Upper lobe of left lung (tissue), 6 donors: ENCODE data around the gene ARMC7. TPM values are rescaled to one million over a fixed set of nuclear protein-coding genes. Genes with fewer than 3 reads are reported as not detected.

Source experiments
- ATAC-seq, 2 donors: fragments of 200-7000 bp; cut with Tn5 transposase; one replicate each; pipeline ENCODE4 v1.9.1; 2022; ENCODE audit warnings: mild to moderate bottlenecking in 2 of 2, moderate library complexity in 2 of 2; ENCODE audit not compliant: low FRiP score in 2 of 2
- DNase-seq, 2 donors: peaks; one replicate each; pipeline ENCODE4 v3.0.0-alpha.2; 2019 to 2020
- H3K27ac ChIP-seq, 4 donors: fragments of 200-600 bp; sonication (generic); one replicate each; pipeline ENCODE4 v1.5.1; 2016 to 2019
- H3K27me3 ChIP-seq, 4 donors: fragments of 200-600 bp; sonication (generic); one replicate each; pipeline ENCODE4 v1.5.1; 2017 to 2019
- H3K36me3 ChIP-seq, 4 donors: fragments of 200-600 bp; sonication (generic); one replicate each; pipeline ENCODE4 v1.5.1; 2016 to 2019
- H3K4me1 ChIP-seq, 4 donors: fragments of 200-600 bp; sonication (generic); one replicate each; pipeline ENCODE4 v1.5.1; 2018 to 2019
- H3K4me3 ChIP-seq, 4 donors: fragments of 200-600 bp; sonication (generic); one replicate each; pipeline ENCODE4 v1.5.1; 2017 to 2019; ENCODE audit warnings: mild to moderate bottlenecking in 2 of 4, moderate library complexity in 1 of 4
- H3K9me3 ChIP-seq, 4 donors: fragments of 200-600 bp; sonication (generic); one replicate each; pipeline ENCODE4 v1.5.1; 2018 to 2019
- EP300 ChIP-seq, 4 donors: sonication (generic); formaldehyde crosslinking; IDR thresholded peaks; one replicate each; pipeline ENCODE4 v1.5.1; 2017; ENCODE audit warnings: antibody characterized with exemption in 4 of 4, control low read depth in 2 of 4
- POLR2A ChIP-seq, 4 donors: fragments of 450-650 bp; IDR thresholded peaks; one replicate each; pipeline ENCODE4 v1.5.1; 2016 to 2017; ENCODE audit warnings: antibody characterized with exemption in 4 of 4, mild to moderate bottlenecking in 2 of 4
- POLR2AphosphoS5 ChIP-seq, 2 donors: sonication (generic); formaldehyde crosslinking; IDR thresholded peaks; one replicate each; pipeline ENCODE4 v1.5.1; 2017; ENCODE audit warnings: antibody characterized with exemption in 2 of 2
- WGBS, 2 donors: methylation state at CpG; one replicate each; pipeline ENCODE4 v1.1.5; 2017 to 2018; 5-methylcytosine and 5-hydroxymethylcytosine counted together
- total RNA-seq, 6 donors: library from RNA; depleted of rRNA in 4 of 6; stranded (reverse); fragments of >200 nt in 4 of 6; gene quantifications; one replicate each; pipeline versions ENCODE4 v1.1.0 to v1.2.1, GENCODE V29; 2016 to 2021
- TF ChIP-seq, protein P1 (sequence below), 6 experiments: fragments of 450-650 bp in 4 of 6; fragments of 200-600 bp in 2 of 6; sonication (generic) in 2 of 6; IDR thresholded peaks; one replicate each; pipeline ENCODE4 v1.5.1; 2016 to 2019; ENCODE audit warnings: antibody characterized with exemption in 6 of 6
- donor health status: DM: no; HTN: no; CAD: no; lungs with moderate emphysema.
- donor health status: DM: no; HTN: yes; CAD: no; lungs with severe emphysema.

ARMC7 gene
- total RNA-seq, 6 donors from 2014 or later: 7.3 to 29.5 (median 16.6) TPM

DNA sequence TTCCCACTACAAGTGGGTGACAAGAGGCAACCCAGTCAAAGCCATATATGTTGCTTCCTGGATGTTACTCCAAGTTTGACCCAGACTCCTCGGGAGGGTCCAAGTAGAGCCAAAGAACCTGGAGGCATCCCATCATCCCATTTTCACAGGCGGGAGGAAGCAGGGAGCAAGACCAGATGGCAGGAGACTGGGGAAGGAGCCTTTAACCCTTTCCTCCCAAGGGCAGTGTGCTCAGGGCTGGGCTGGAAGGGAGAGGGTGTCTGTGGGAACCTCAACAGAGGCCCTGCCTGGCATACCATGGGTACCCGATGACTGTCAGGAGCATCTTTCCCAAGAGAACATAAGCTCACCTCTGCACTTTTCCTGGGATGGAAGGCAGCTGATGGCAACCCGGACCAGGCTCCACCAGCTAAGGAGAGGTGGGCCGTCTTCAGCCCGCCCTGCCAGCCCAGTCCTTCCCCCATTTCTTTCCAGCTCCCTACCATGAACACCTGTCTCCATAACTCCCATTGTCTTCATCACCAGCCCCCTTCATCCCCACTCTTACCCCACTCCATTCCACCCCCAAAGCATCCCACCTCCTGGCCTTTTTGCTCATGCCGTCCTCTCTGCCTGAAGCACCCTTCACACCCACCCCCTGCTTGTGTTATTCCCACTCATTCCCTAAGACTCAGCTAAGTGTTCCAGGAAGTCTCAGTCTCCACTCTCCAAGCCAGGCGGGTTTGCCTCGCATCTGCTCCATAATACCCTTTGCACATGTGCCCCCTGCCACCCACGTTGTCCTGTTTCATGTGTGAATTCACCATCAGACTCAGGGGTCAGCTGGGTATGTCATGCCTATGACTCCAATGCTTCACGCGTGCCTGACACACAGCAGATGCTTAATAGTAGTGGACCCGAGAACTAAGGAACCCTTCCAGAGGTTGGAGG is 27.9 kb upstream of the ARMC7 start:
- no peaks in the 10 kb centered on the region for H3K27me3 ChIP-seq
- DNase-seq (no peak), ATAC-seq (no peak)
- H3K9me3 ChIP-seq: no peaks in the 10 kb centered on the region
- 83 to 86% methylated on average over 13 of the region's 13 CpGs for WGBS, 2 donors
- peaks cover 38 to 57% (median 47%) of the 10 kb centered on the region in 4 donors for H3K4me1 ChIP-seq
- H3K4me3 ChIP-seq: no peak overlapping the region
- no peaks in the 10 kb centered on the region for H3K36me3 ChIP-seq
- H3K27ac ChIP-seq: no peak overlapping the region
- TF ChIP-seq POLR2A (IDR thresholded peaks at IDR 0.05) (no peak), EP300 (IDR thresholded peaks at IDR 0.05) (no peak), POLR2AphosphoS5 (IDR thresholded peaks at IDR 0.05) (no peak)
- TF ChIP-seq, protein P1, sequence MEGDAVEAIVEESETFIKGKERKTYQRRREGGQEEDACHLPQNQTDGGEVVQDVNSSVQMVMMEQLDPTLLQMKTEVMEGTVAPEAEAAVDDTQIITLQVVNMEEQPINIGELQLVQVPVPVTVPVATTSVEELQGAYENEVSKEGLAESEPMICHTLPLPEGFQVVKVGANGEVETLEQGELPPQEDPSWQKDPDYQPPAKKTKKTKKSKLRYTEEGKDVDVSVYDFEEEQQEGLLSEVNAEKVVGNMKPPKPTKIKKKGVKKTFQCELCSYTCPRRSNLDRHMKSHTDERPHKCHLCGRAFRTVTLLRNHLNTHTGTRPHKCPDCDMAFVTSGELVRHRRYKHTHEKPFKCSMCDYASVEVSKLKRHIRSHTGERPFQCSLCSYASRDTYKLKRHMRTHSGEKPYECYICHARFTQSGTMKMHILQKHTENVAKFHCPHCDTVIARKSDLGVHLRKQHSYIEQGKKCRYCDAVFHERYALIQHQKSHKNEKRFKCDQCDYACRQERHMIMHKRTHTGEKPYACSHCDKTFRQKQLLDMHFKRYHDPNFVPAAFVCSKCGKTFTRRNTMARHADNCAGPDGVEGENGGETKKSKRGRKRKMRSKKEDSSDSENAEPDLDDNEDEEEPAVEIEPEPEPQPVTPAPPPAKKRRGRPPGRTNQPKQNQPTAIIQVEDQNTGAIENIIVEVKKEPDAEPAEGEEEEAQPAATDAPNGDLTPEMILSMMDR (IDR thresholded peaks at IDR 0.05): no peak

DNA sequence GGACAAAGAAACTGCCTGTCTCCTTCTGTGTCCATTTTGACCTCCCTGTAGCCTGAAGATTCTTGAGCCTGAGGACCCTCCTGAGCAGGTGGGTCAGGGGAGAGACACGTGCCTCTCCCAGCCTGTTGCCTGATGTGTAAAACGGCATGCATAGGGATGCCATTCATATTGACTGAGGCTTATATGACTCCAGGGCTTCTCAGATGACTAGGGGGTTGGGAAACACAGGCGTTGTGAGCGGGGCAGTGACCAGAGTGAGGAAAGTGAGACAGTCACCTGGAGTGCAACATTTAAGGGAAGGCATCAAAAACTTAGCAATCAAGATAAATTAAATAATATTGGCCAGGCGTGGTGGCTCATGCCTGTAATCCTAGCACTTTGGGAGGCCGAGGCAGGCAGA is 27.1 kb upstream of the ARMC7 start:
- Histone ChIP-seq H3K4me1 (peaks cover 35 to 56% (median 44%) of the 10 kb centered on the region in 4 donors), H3K9me3 (no peaks in the 10 kb centered on the region), H3K27ac (no peak overlapping the region), H3K27me3 (no peaks in the 10 kb centered on the region), H3K4me3 (no peak overlapping the region), H3K36me3 (no peaks in the 10 kb centered on the region)
- no peak for TF ChIP-seq POLR2AphosphoS5 (IDR thresholded peaks at IDR 0.05)
- no peak for TF ChIP-seq EP300 (IDR thresholded peaks at IDR 0.05)
- no peak for TF ChIP-seq POLR2A (IDR thresholded peaks at IDR 0.05)
- TF ChIP-seq, protein P1 (IDR thresholded peaks at IDR 0.05): no peak
- WGBS, 2 donors: 88 to 89% methylated on average over 6 of the region's 6 CpGs
- DNase-seq: no peak
- no peak for ATAC-seq

GRCh38 chr17:75084039-75084660 is 25.6 kb upstream of the ARMC7 start:
- 66% methylated on average over 4 to 14 of the region's 14 CpGs for WGBS, 2 donors
- no peak for ATAC-seq
- DNase-seq: no peak
- TF ChIP-seq EP300 (IDR thresholded peaks at IDR 0.05): no peak
- TF ChIP-seq, protein P1 (IDR thresholded peaks at IDR 0.05): no peak
- no peak for TF ChIP-seq POLR2A (IDR thresholded peaks at IDR 0.05)
- no peak for TF ChIP-seq POLR2AphosphoS5 (IDR thresholded peaks at IDR 0.05)
- H3K27me3 ChIP-seq: no peaks in the 10 kb centered on the region
- no peaks in the 10 kb centered on the region for H3K36me3 ChIP-seq
- peak overlapping the region in 3 of 4 donors; percentile 5 to 46 (median 27) for H3K27ac ChIP-seq
- H3K4me3 ChIP-seq: no peak overlapping the region
- no peaks in the 10 kb centered on the region for H3K9me3 ChIP-seq
- H3K4me1 ChIP-seq: peaks cover 29 to 56% (median 38%) of the 10 kb centered on the region in 4 donors

DNA sequence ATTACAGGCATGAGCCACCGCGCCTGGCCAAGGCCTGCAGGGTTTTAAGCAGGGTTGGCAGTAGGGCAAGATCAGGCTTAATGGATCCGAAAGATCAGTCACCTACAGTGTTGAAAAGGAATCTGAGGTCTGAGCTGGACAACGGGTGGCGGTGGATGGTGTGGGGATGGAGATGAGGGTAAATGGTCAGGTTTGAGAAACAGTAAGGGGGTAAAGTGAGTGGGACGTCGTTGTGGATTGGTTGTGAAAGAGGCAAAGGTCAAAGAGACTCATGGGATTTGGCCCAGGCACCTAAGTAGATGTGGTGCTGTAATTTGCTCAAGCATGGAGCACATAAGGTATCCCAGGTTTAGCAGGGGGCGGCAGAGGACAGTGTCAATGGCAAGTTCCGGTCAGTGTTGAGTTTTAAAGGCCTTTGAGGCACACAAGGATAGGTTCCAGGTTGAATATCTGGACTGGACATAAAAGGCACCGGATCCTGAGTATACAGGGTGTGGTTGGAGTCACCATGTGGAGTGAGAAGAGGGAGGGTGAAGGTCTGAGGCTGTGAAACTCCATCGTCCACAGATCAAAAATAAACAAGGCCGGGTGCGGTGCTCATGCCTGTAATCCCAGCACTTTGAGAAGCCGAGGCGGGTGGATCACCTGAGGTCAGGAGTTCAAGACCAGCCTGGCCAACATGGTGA is 23.1 kb upstream of the ARMC7 start:
- H3K9me3 ChIP-seq: no peaks in the 10 kb centered on the region
- H3K27me3 ChIP-seq: no peaks in the 10 kb centered on the region
- peak overlapping the region in 2 of 4 donors; percentile 60 to 73 for H3K4me3 ChIP-seq
- H3K36me3 ChIP-seq: no peaks in the 10 kb centered on the region
- ATAC-seq (no peak), DNase-seq (peak in 1 of 2 donors; percentile 41)
- whole genome bisulfite sequencing, 2 donors: 62 to 66% methylated on average over 15 of the region's 15 CpGs
- peak overlapping the region; percentile 95 to 98 (median 98) for H3K27ac ChIP-seq
- TF ChIP-seq POLR2AphosphoS5 (IDR thresholded peaks at IDR 0.05): no peak
- no peak for TF ChIP-seq EP300 (IDR thresholded peaks at IDR 0.05)
- no peak for TF ChIP-seq POLR2A (IDR thresholded peaks at IDR 0.05)
- TF ChIP-seq, protein P1 (IDR thresholded peaks at IDR 0.05): no peak
- H3K4me1 ChIP-seq: peaks cover 44 to 70% (median 51%) of the 10 kb centered on the region in 4 donors
